HUES48 (cell line): Measurements from ENCODE around the gene MAP1LC3A.

Source experiments
- H3K27ac ChIP-seq: one replicate; pipeline ENCODE4 v1.7.0; 2013; ENCODE audit warnings: low read depth, low read length, inconsistent platforms
- H3K27me3 ChIP-seq: 2 replicates; pipeline ENCODE4 v1.6.1; 2013; ENCODE audit warnings: mild to moderate bottlenecking, low read length; ENCODE audit not compliant: control insufficient read depth, insufficient read depth
- H3K36me3 ChIP-seq: 2 replicates; pipeline ENCODE4 v1.6.1; 2013; ENCODE audit warnings: low read length; ENCODE audit not compliant: control insufficient read depth, insufficient read depth
- H3K4me1 ChIP-seq: 2 replicates; pipeline ENCODE4 v1.6.1; 2013; ENCODE audit warnings: mild to moderate bottlenecking, low read length; ENCODE audit not compliant: control insufficient read depth, insufficient read depth
- H3K4me3 ChIP-seq: 2 replicates; pipeline ENCODE4 v1.5.1; 2013; ENCODE audit warnings: mild to moderate bottlenecking, low read depth, low read length
- H3K9ac ChIP-seq: 2 replicates; pipeline ENCODE4 v1.6.1; 2013; ENCODE audit warnings: mild to moderate bottlenecking, low read depth, low read length, moderate library complexity
- H3K9me3 ChIP-seq: 2 replicates; pipeline ENCODE4 v1.6.1; 2013; ENCODE audit warnings: low read length; ENCODE audit not compliant: control insufficient read depth, insufficient read depth

The MAP1LC3A gene

GRCh38 chr20:34567892-34568865 is 9.7 kb downstream of the MAP1LC3A start:
- H3K4me3 ChIP-seq: no peak overlapping the region
- H3K4me1 ChIP-seq: peaks cover 10% of the 10 kb centered on the region
- no peaks in the 10 kb centered on the region for H3K9me3 ChIP-seq
- no peaks in the 10 kb centered on the region for H3K27me3 ChIP-seq
- H3K9ac ChIP-seq: no peak overlapping the region
- H3K36me3 ChIP-seq: peaks cover 9% of the 10 kb centered on the region; the same call in 1 of the 2 replicates
- no peak overlapping the region for H3K27ac ChIP-seq

- Histone ChIP-seq H3K4me3 (no peak overlapping the region), H3K9me3 (no peaks in the 10 kb centered on the region), H3K27me3 (no peaks in the 10 kb centered on the region), H3K27ac (no peak overlapping the region), H3K36me3 (peaks cover 9% of the 10 kb centered on the region; the same call in 1 of the 2 replicates), H3K4me1 (peaks cover 10% of the 10 kb centered on the region), H3K9ac (no peak overlapping the region)
Measured at GRCh38 chr20:34569598-34569997, 11.1 kb downstream of the MAP1LC3A start.

- H3K27ac ChIP-seq: no peak overlapping the region
- no peaks in the 10 kb centered on the region for H3K27me3 ChIP-seq
- H3K9me3 ChIP-seq: no peaks in the 10 kb centered on the region
- H3K4me3 ChIP-seq: no peak overlapping the region
- peaks cover 10% of the 10 kb centered on the region for H3K4me1 ChIP-seq
- no peak overlapping the region for H3K9ac ChIP-seq
- peaks cover 9% of the 10 kb centered on the region; the same call in 1 of the 2 replicates for H3K36me3 ChIP-seq
Measured at GRCh38 chr20:34570859-34571306, 12.4 kb downstream of the MAP1LC3A start.

- Histone ChIP-seq H3K9me3 (no peaks in the 10 kb centered on the region), H3K4me3 (no peak overlapping the region), H3K27me3 (no peaks in the 10 kb centered on the region), H3K4me1 (peaks cover 10% of the 10 kb centered on the region), H3K36me3 (peaks cover 9% of the 10 kb centered on the region; the same call in 1 of the 2 replicates), H3K27ac (no peak overlapping the region), H3K9ac (no peak overlapping the region)
Measured at GRCh38 chr20:34571753-34572152, 13.2 kb downstream of the MAP1LC3A start.

GRCh38 chr20:34573541-34574300 is 15.2 kb downstream of the MAP1LC3A start:
- no peaks in the 10 kb centered on the region for H3K9me3 ChIP-seq
- no peaks in the 10 kb centered on the region for H3K27me3 ChIP-seq
- peaks cover 9% of the 10 kb centered on the region; the same call in 1 of the 2 replicates for H3K36me3 ChIP-seq
- no peak overlapping the region for H3K4me3 ChIP-seq
- no peaks in the 10 kb centered on the region for H3K4me1 ChIP-seq
- H3K27ac ChIP-seq: no peak overlapping the region
- no peak overlapping the region for H3K9ac ChIP-seq

- H3K9ac ChIP-seq: no peak overlapping the region
- H3K4me1 ChIP-seq: no peaks in the 10 kb centered on the region
- H3K27ac ChIP-seq: no peak overlapping the region
- H3K27me3 ChIP-seq: no peaks in the 10 kb centered on the region
- no peak overlapping the region for H3K4me3 ChIP-seq
- no peaks in the 10 kb centered on the region for H3K9me3 ChIP-seq
- peaks cover 9% of the 10 kb centered on the region; the same call in 1 of the 2 replicates for H3K36me3 ChIP-seq
Measured at GRCh38 chr20:34574426-34574825, 15.9 kb downstream of the MAP1LC3A start.

- no peaks in the 10 kb centered on the region for H3K27me3 ChIP-seq
- no peak overlapping the region for H3K27ac ChIP-seq
- no peak overlapping the region for H3K4me3 ChIP-seq
- H3K9ac ChIP-seq: no peak overlapping the region
- peaks cover 5% of the 10 kb centered on the region; the same call in 1 of the 2 replicates for H3K36me3 ChIP-seq
- H3K9me3 ChIP-seq: no peaks in the 10 kb centered on the region
- no peaks in the 10 kb centered on the region for H3K4me1 ChIP-seq
Measured at GRCh38 chr20:34574861-34575260, 16.3 kb downstream of the MAP1LC3A start.

- Histone ChIP-seq H3K9me3 (no peaks in the 10 kb centered on the region), H3K4me1 (no peaks in the 10 kb centered on the region), H3K36me3 (peaks cover 5% of the 10 kb centered on the region; the same call in 1 of the 2 replicates), H3K9ac (no peak overlapping the region), H3K27me3 (no peaks in the 10 kb centered on the region), H3K4me3 (no peak overlapping the region), H3K27ac (no peak overlapping the region)
Measured at GRCh38 chr20:34575271-34575670, 16.8 kb downstream of the MAP1LC3A start.

- Histone ChIP-seq H3K27ac (no peak overlapping the region), H3K36me3 (peaks cover 6% of the 10 kb centered on the region), H3K27me3 (no peaks in the 10 kb centered on the region), H3K4me3 (no peak overlapping the region), H3K4me1 (no peaks in the 10 kb centered on the region), H3K9ac (no peak overlapping the region), H3K9me3 (no peaks in the 10 kb centered on the region)
Measured at GRCh38 chr20:34575756-34576155, 17.2 kb downstream of the MAP1LC3A start.

GRCh38 chr20:34577061-34577460 is 18.5 kb downstream of the MAP1LC3A start:
- no peak overlapping the region for H3K27ac ChIP-seq
- peaks cover 6% of the 10 kb centered on the region for H3K36me3 ChIP-seq
- no peaks in the 10 kb centered on the region for H3K9me3 ChIP-seq
- H3K27me3 ChIP-seq: no peaks in the 10 kb centered on the region
- H3K9ac ChIP-seq: no peak overlapping the region
- no peaks in the 10 kb centered on the region for H3K4me1 ChIP-seq
- H3K4me3 ChIP-seq: no peak overlapping the region
